IMR-90 (cell line): Measurements from ENCODE around the gene MAP6.

Experiments
- BHLHE40 ChIP-seq: fragments of 150-350 bp; IDR thresholded peaks from 2 replicates; pipeline ENCODE4 v1.6.1; 2016; ENCODE audit warnings: mild to moderate bottlenecking, low read depth, low read length
- CEBPB ChIP-seq: IDR thresholded peaks from 2 replicates; pipeline ENCODE4 v1.6.1; 2012; ENCODE audit warnings: low read depth, low read length, improper control_type of control experiment
- CTCF ChIP-seq: conservative IDR thresholded peaks from 2 replicates; pipeline ENCODE4 v1.5.1; 2012; ENCODE audit warnings: mild to moderate bottlenecking, low read depth, low read length, improper control_type of control experiment
- FOS ChIP-seq: fragments of 150-350 bp; IDR thresholded peaks from 2 replicates; pipeline ENCODE4 v1.6.1; 2016; ENCODE audit warnings: low read depth, low read length
- MAFK ChIP-seq: IDR thresholded peaks from 2 replicates; pipeline ENCODE4 v1.6.1; 2012; ENCODE audit warnings: low read depth, low read length, improper control_type of control experiment
- POLR2A ChIP-seq: IDR thresholded peaks from 2 replicates; pipeline ENCODE4 v1.6.1; 2012; ENCODE audit warnings: mild to moderate bottlenecking, low read depth, low read length
- RAD21 ChIP-seq: IDR thresholded peaks from 2 replicates; pipeline ENCODE4 v1.6.1; 2012; ENCODE audit warnings: low read length, improper control_type of control experiment
- RCOR1 ChIP-seq: IDR thresholded peaks from 2 replicates; pipeline ENCODE4 v1.6.1; 2012; ENCODE audit warnings: mild to moderate bottlenecking, low read length, improper control_type of control experiment; ENCODE audit not compliant: insufficient replicate concordance
- RFX5 ChIP-seq: IDR thresholded peaks from 2 replicates; pipeline ENCODE4 v1.8.0; 2012; ENCODE audit warnings: low read depth, mild to moderate bottlenecking, low read length, moderate library complexity

GRCh38 chr11:75576017-75576416 lies 92.8 kb downstream of the MAP6 start:
- TF ChIP-seq CTCF (no peak), BHLHE40 (no peak), POLR2A (no peak), MAFK (no peak), RFX5 (no peak), RAD21 (no peak), FOS (no peak), RCOR1 (no peak), CEBPB (no peak)
